ENCODE data around the gene SRRM3.

DNA sequence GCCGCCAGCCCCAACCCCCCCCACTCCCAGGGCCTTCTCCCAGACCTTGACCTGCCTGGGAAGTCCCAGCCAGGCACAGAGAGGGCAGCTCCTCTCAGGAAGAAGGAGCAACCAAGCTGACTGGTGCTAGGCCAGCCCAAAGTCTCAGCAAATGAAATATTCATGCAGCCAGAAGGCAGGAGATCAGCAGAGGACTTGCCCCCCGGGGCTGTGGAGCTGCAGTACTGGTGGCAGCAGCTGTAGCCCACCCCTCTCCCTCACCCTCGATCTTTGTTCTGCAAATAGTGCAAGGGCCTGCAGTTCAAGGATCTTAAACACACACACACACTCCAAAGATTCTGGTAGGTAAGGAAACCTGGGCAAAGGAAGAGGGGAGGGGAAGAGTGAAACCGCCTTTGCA, 3.5 kb upstream of the SRRM3 start:
- TF ChIP-seq CTCF (IDR thresholded peaks at IDR 0.05; ENCODE audit: insufficient read depth, low read depth, low read length) = no peak
- no peak for TF ChIP-seq EZH2 (IDR thresholded peaks at IDR 0.05; ENCODE audit: insufficient read depth, low read length)
